C4-2B (cell line): Measurements from ENCODE around the gene KLK15.

Experiments used
- CTCF ChIP-seq: fragments of 450-650 bp; conservative IDR thresholded peaks from 2 replicates; pipeline ENCODE4 v1.5.1; 2017; ENCODE audit warnings: mild to moderate bottlenecking
- ZFX ChIP-seq: fragments of 450-650 bp; IDR thresholded peaks from 2 replicates; pipeline ENCODE4 v1.6.1; 2017

- TF ChIP-seq CTCF (no peak), ZFX (no peak)
Observed at GRCh38 chr19:50877338-50877737, 44.0 kb upstream of the KLK15 start.
